ENCODE measurements around the gene EHMT1. TPM values are rescaled to one million over a fixed set of nuclear protein-coding genes. Genes with fewer than 3 reads are reported as not detected.
A peak's percentile ranks its signal among the peaks of the same experiment; 100 is the strongest.

The EHMT1 gene
- total RNA-seq, 1 donor: 46.3 TPM

DNA sequence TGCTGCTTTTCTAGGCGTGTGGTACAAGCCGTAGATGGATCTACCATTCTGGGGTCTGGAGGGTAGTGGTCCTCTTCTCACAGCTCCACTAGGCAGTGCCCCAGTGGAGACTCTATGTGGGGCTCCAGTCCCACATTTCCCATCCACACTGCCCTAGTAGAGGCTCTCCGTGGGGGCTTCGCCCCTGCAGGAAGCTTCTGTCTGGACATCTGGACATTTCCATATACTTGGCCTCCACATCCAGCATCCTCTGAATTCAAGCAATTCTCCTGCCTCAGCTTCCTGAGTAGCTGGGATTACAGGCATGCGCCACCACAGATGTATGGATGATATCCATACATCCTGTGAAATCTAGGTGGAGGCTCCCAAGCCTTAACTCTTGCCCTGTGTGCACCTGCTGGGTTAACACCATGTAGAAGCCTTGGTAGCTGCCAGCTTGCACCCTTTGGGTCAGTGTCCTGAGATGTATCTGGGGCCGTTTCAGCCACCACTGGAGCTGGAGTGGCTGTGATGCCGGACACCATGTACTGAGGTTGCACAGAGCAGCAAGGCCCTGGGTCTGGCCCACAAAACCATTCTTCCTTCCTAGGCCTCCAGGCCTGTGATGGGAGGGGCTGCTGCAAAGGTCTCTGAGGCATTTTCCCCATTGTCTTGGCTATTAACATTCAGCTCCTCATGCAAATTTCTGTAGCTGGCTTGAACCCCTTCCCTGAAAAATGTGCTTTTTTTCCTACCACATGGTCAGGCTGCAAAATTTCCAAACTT, 84.0 kb downstream of the EHMT1 start:
- H3K4me2 ChIP-seq (ENCODE audit: insufficient read depth, low read length): no peak overlapping the region
- H3K27me3 ChIP-seq (ENCODE audit: insufficient read depth, low read length): no peaks in the 10 kb centered on the region
- H3K79me2 ChIP-seq (ENCODE audit: insufficient read depth, low read length): peaks cover 82% of the 10 kb centered on the region
- H3K4me3 ChIP-seq (ENCODE audit: insufficient read depth, low read length): no peak overlapping the region
- H3K27ac ChIP-seq (ENCODE audit: low read depth, low read length): no peak overlapping the region
- H4K20me1 ChIP-seq (ENCODE audit: insufficient read depth, low read length): peaks cover 61% of the 10 kb centered on the region
- H3K36me3 ChIP-seq (ENCODE audit: insufficient read depth, low read length): no peaks in the 10 kb centered on the region
- no peak overlapping the region for H2AFZ ChIP-seq (ENCODE audit: low read length)
- TF ChIP-seq, protein P1, sequence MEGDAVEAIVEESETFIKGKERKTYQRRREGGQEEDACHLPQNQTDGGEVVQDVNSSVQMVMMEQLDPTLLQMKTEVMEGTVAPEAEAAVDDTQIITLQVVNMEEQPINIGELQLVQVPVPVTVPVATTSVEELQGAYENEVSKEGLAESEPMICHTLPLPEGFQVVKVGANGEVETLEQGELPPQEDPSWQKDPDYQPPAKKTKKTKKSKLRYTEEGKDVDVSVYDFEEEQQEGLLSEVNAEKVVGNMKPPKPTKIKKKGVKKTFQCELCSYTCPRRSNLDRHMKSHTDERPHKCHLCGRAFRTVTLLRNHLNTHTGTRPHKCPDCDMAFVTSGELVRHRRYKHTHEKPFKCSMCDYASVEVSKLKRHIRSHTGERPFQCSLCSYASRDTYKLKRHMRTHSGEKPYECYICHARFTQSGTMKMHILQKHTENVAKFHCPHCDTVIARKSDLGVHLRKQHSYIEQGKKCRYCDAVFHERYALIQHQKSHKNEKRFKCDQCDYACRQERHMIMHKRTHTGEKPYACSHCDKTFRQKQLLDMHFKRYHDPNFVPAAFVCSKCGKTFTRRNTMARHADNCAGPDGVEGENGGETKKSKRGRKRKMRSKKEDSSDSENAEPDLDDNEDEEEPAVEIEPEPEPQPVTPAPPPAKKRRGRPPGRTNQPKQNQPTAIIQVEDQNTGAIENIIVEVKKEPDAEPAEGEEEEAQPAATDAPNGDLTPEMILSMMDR (IDR thresholded peaks at IDR 0.05; ENCODE audit: extremely low read depth, low read depth, low read length): no peak
- H3K4me1 ChIP-seq (ENCODE audit: insufficient read depth, low read length): peaks cover 14% of the 10 kb centered on the region
- no peak for DNase-seq (ENCODE audit: insufficient read length, low spot score, missing footprints)
- H3K9me3 ChIP-seq (ENCODE audit: low read depth, low read length): no peaks in the 10 kb centered on the region

DNA sequence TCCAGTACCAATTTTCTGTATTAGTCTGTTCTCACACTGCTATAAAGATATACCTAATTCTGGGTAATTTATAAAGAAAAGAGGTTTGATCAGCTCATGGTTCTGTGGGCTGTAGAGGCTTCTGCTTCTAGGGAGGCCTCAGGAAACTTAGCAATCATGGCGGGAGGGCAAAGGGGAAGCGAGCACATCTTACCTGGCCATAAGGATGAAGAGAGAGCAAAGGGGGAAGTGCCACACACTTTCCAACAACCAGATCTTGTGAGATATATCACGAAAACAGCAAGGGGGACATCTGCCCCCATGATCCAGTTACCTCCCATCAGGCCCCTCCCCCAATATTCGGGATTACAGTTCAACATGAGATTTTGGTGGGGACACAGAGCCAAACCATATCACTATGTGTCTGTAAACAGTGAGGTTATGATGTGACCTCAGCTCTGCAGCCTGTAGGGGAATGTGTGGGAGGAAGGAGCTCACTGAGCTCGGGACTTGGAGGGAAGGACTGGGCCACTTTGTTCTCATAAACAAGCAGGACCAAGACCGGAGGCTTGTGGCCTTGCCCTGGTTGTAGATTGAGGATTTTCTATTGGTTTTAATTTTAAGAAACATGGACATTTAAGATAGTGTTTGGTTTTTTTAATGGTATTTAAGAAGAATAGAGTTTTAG, 85.2 kb downstream of the EHMT1 start:
- DNase-seq (ENCODE audit: insufficient read length, low spot score, missing footprints): peak; percentile 91

DNA sequence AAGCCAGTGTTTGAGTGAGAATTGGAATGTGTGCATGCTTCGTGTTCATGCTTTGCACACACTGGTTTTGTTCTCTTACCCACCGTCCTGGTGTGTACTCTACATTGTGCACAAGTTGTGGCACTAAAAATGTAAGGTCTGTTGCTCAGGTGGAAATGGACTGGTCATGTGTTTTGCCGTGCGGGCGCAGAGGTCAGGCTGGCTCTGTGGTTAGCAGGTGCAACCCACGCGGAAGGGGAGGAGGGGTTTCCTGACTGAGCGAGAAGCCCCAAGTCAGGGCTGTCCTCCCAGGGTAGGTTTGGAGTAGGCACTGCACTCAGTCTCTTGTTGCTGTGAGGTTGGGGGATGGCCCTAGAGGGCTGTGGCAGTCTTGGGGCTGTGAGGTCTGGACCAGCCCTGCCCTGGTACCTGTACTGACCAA, 86.6 kb downstream of the EHMT1 start:
- Histone ChIP-seq H3K4me1 (ENCODE audit: insufficient read depth, low read length) (peaks cover 8% of the 10 kb centered on the region), H3K4me2 (ENCODE audit: insufficient read depth, low read length) (no peak overlapping the region), H4K20me1 (ENCODE audit: insufficient read depth, low read length) (peaks cover 61% of the 10 kb centered on the region), H3K4me3 (ENCODE audit: insufficient read depth, low read length) (no peak overlapping the region), H3K79me2 (ENCODE audit: insufficient read depth, low read length) (peaks cover 84% of the 10 kb centered on the region), H3K36me3 (ENCODE audit: insufficient read depth, low read length) (no peaks in the 10 kb centered on the region), H3K27ac (ENCODE audit: low read depth, low read length) (no peak overlapping the region), H2AFZ (ENCODE audit: low read length) (no peak overlapping the region), H3K9me3 (ENCODE audit: low read depth, low read length) (no peaks in the 10 kb centered on the region), H3K27me3 (ENCODE audit: insufficient read depth, low read length) (no peaks in the 10 kb centered on the region)
- TF ChIP-seq, protein P1 (IDR thresholded peaks at IDR 0.05; ENCODE audit: extremely low read depth, low read depth, low read length): no peak
- DNase-seq (ENCODE audit: insufficient read length, low spot score, missing footprints): peak; percentile 10

More for the DNA sequence above, 85.2 kb downstream of the EHMT1 start:
- Histone ChIP-seq H4K20me1 (ENCODE audit: insufficient read depth, low read length) (peaks cover 63% of the 10 kb centered on the region), H3K4me3 (ENCODE audit: insufficient read depth, low read length) (no peak overlapping the region), H3K9me3 (ENCODE audit: low read depth, low read length) (no peaks in the 10 kb centered on the region), H3K4me1 (ENCODE audit: insufficient read depth, low read length) (peaks cover 14% of the 10 kb centered on the region), H3K27ac (ENCODE audit: low read depth, low read length) (peak overlapping the region; percentile 48), H2AFZ (ENCODE audit: low read length) (no peak overlapping the region), H3K27me3 (ENCODE audit: insufficient read depth, low read length) (no peaks in the 10 kb centered on the region), H3K4me2 (ENCODE audit: insufficient read depth, low read length) (no peak overlapping the region), H3K36me3 (ENCODE audit: insufficient read depth, low read length) (no peaks in the 10 kb centered on the region), H3K79me2 (ENCODE audit: insufficient read depth, low read length) (peaks cover 83% of the 10 kb centered on the region)
- TF ChIP-seq, protein P1 (IDR thresholded peaks at IDR 0.05; ENCODE audit: extremely low read depth, low read depth, low read length): no peak

DNA sequence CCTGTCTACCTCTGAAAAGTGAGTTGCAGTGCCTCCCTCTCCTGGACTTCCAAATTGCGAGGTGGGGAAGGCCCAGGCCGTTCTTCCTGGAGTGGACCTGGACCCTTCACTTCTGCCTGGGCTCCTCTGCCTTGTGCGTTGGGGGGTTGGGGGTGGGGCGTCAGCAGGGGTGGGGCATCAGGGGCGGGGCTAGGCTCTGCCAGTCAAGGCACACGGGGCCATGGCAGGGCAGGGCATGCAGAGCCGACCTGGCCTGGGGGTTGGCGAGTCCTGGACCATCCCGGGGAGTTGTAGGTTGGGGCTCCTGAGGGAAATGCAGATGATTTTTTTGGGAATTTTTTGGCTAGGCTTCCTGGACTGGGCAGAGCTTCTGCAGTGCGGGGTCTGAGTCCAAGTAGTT, 87.1 kb downstream of the EHMT1 start:
- DNase-seq (ENCODE audit: insufficient read length, low spot score, missing footprints): no peak
- Histone ChIP-seq H3K36me3 (ENCODE audit: insufficient read depth, low read length) (peaks cover 2% of the 10 kb centered on the region), H4K20me1 (ENCODE audit: insufficient read depth, low read length) (peaks cover 56% of the 10 kb centered on the region), H2AFZ (ENCODE audit: low read length) (no peak overlapping the region), H3K79me2 (ENCODE audit: insufficient read depth, low read length) (peaks cover 84% of the 10 kb centered on the region), H3K4me3 (ENCODE audit: insufficient read depth, low read length) (no peak overlapping the region), H3K27me3 (ENCODE audit: insufficient read depth, low read length) (no peaks in the 10 kb centered on the region), H3K4me2 (ENCODE audit: insufficient read depth, low read length) (no peak overlapping the region), H3K4me1 (ENCODE audit: insufficient read depth, low read length) (peaks cover 8% of the 10 kb centered on the region), H3K27ac (ENCODE audit: low read depth, low read length) (no peak overlapping the region), H3K9me3 (ENCODE audit: low read depth, low read length) (no peaks in the 10 kb centered on the region)
- TF ChIP-seq, protein P1 (IDR thresholded peaks at IDR 0.05; ENCODE audit: extremely low read depth, low read depth, low read length): no peak
